COLO668 (cell line): ENCODE data around the gene TMEM165.

Experiments
- DNase-seq: peaks from one replicate; lab custom pipeline; 2025; ENCODE audit not compliant: unreplicated experiment; lab: John Stamatoyannopoulos, UW

The TMEM165 gene

GRCh38 chr4:55367084-55367722 lies 28.6 kb upstream of the TMEM165 start:
- no peak for DNase-seq

GRCh38 chr4:55369968-55370367 lies 25.8 kb upstream of the TMEM165 start:
- no peak for DNase-seq

- no peak for DNase-seq
Observed at GRCh38 chr4:55372259-55372658, 23.5 kb upstream of the TMEM165 start.

GRCh38 chr4:55373461-55373860 lies 22.3 kb upstream of the TMEM165 start:
- DNase-seq, result no peak

GRCh38 chr4:55376698-55377097 lies 19.1 kb upstream of the TMEM165 start:
- no peak for DNase-seq

- DNase-seq, result no peak
Observed at GRCh38 chr4:55378617-55379467, 16.9 kb upstream of the TMEM165 start.

GRCh38 chr4:55380576-55380975 lies 15.2 kb upstream of the TMEM165 start:
- DNase-seq, result no peak

- DNase-seq, result no peak
Observed at GRCh38 chr4:55381502-55381901, 14.3 kb upstream of the TMEM165 start.

- no peak for DNase-seq
Observed at GRCh38 chr4:55382488-55383003, 13.2 kb upstream of the TMEM165 start.

- DNase-seq, result no peak
Observed at GRCh38 chr4:55385201-55385649, 10.5 kb upstream of the TMEM165 start.

- no peak for DNase-seq
Observed at GRCh38 chr4:55386073-55386472, 9.7 kb upstream of the TMEM165 start.

- DNase-seq, result no peak
Observed at GRCh38 chr4:55386840-55387239, 8.9 kb upstream of the TMEM165 start.

GRCh38 chr4:55393461-55394320 lies 2.1 kb upstream of the TMEM165 start:
- DNase-seq, result peak; percentile 55

GRCh38 chr4:55395218-55395528 lies 584 bp upstream of the TMEM165 start:
- no peak for DNase-seq

GRCh38 chr4:55396308-55397125 lies 760 bp downstream of the TMEM165 start:
- peak; percentile 64 for DNase-seq

- no peak for DNase-seq
Observed at GRCh38 chr4:55397126-55397436, 1.3 kb downstream of the TMEM165 start.

GRCh38 chr4:55397520-55398321 lies 2.0 kb downstream of the TMEM165 start:
- DNase-seq, result peak; percentile 9

GRCh38 chr4:55398461-55398860 lies 2.7 kb downstream of the TMEM165 start:
- DNase-seq, result no peak

- DNase-seq, result no peak
Observed at GRCh38 chr4:55398966-55399365, 3.2 kb downstream of the TMEM165 start.

- peak; percentile 2 for DNase-seq
Observed at GRCh38 chr4:55399581-55399980, 3.8 kb downstream of the TMEM165 start.
